CD8-positive, alpha-beta memory T cell (primary cell): ENCODE results near the gene LRTM2. TPM values are rescaled to one million over a fixed set of nuclear protein-coding genes. Genes with fewer than 3 reads are reported as not detected.

Source experiments
- polyA plus RNA-seq: library from polyadenylated mRNA; unstranded; fragments of 300-500 nt; fragmentation: Illumina TruSeq; gene quantifications from one replicate; pipeline ENCODE4 v1.2.3, GENCODE V29; 2021
- total RNA-seq, 2 experiments: library from RNA; stranded (reverse); gene quantifications; one replicate each; pipeline ENCODE4 v1.2.3, GENCODE V29; 2021

LRTM2 gene
- total and polyA plus RNA-seq, 3 experiments from 2014 or later: 0.24 TPM; not detected in 2

Other genes with a start within 250 kb of the LRTM2 start
- 10 to 100 TPM; 20.5 to 22.1 TPM for gene FBXL14, start 226.0 kb upstream of the LRTM2 start, total RNA-seq
- 30.4 TPM for gene FBXL14, start 226.0 kb upstream of the LRTM2 start, polyA plus RNA-seq
- gene WNT5B, start 191.3 kb upstream of the LRTM2 start, total RNA-seq: not detected
- not detected for gene WNT5B, start 191.3 kb upstream of the LRTM2 start, polyA plus RNA-seq
- 10 to 100 TPM; 54.1 to 63.9 TPM for gene ADIPOR2, start 129.5 kb upstream of the LRTM2 start, total RNA-seq
- 2.4 TPM for gene ADIPOR2, start 129.5 kb upstream of the LRTM2 start, polyA plus RNA-seq
- gene CACNA2D4, start 98.1 kb downstream of the LRTM2 start, total RNA-seq: 1 to 10 TPM; 5.7 to 6.5 TPM
- gene CACNA2D4, start 98.1 kb downstream of the LRTM2 start, polyA plus RNA-seq: 7.6 TPM
- 10 to 100 TPM; 13.9 to 16.7 TPM for gene DCP1B, start 183.9 kb downstream of the LRTM2 start, total RNA-seq
- 26.0 TPM for gene DCP1B, start 183.9 kb downstream of the LRTM2 start, polyA plus RNA-seq
- gene CACNA1C, start 232.4 kb downstream of the LRTM2 start, total RNA-seq: under 1 TPM; 0.04 TPM
- gene CACNA1C, start 232.4 kb downstream of the LRTM2 start, polyA plus RNA-seq: 0.10 TPM